Mammary epithelial cell (primary cell): Measurements from ENCODE around the gene COL4A2.

Experiments
- CTCF ChIP-seq, 2 donors: IDR thresholded peaks in 1 of 2; conservative IDR thresholded peaks in 1 of 2; 2 replicates each; pipeline ENCODE4 v1.5.1; 2011 to 2012; ENCODE audit warnings: inconsistent platforms in 2 of 2, low read length in 2 of 2, mild to moderate bottlenecking in 2 of 2, control low read depth in 1 of 2, low read depth in 1 of 2; ENCODE audit not compliant: insufficient read depth in 1 of 2; ENCODE audit errors: extremely low read depth in 1 of 2
- EZH2 ChIP-seq: IDR thresholded peaks from 2 replicates; pipeline ENCODE4 v1.6.1; 2012; ENCODE audit warnings: low read length, inconsistent platforms, borderline replicate concordance

DNA sequence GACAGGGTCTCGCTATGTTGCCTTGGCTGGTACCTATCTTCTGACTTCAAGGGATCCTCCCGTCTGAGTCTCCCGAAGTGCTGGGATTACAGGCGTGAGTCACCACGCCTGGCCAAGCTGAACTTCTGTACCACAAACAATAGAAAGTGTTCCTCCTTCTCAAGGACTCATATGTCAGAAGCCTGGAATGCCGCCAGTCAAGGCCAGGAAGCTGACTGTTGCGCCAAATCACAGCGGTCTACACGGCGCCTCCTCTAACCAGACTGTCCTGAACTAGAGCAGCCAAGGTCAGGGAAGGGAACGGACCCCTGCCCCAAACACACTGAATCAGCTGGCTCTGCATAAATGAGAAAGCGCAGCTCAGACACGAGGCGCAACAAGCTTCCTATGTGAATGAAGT lies 239.8 kb downstream of the COL4A2 start:
- TF ChIP-seq EZH2, result no peak
- TF ChIP-seq CTCF (conservative IDR thresholded peaks at IDR 0.05 in 1 of 2, IDR thresholded peaks at IDR 0.05 in 1 of 2; ENCODE audit: extremely low read depth in 1 of 2, insufficient read depth in 1 of 2, low read depth in 1 of 2, low read length in 2 of 2), result no peak
